Stomach (tissue), 9 donors: ENCODE results near the gene RNFT1. TPM values are rescaled to one million over a fixed set of nuclear protein-coding genes. Genes with fewer than 3 reads are reported as not detected.
"Not testable (repeated sequence)": the region's sequence is repeated elsewhere in the genome, so short reads cannot be mapped to it uniquely, and the experiment has no call there.

Experiments
- DNase-seq, 2 donors: peaks; one replicate each; pipeline versions ENCODE4 v3.0.0 to v3.0.0-alpha.2; 2013 to 2019
- H3K27ac ChIP-seq, 5 donors: fragments of 200-600 bp in 4 of 5; sonication (generic) in 4 of 5; one replicate each; pipeline ENCODE4 v1.5.1; 2013 to 2019; ENCODE audit warnings: mild to moderate bottlenecking in 1 of 5, moderate library complexity in 1 of 5
- H3K27me3 ChIP-seq, 3 donors: fragments of 200-600 bp; sonication (generic); one replicate each; pipeline ENCODE4 v1.5.1; 2017 to 2019; ENCODE audit warnings: mixed run types in 1 of 3
- H3K36me3 ChIP-seq, 4 donors: fragments of 200-600 bp; sonication (generic); 1 replicate in 3 of 4; 2 replicates in 1 of 4; pipeline ENCODE4 v1.5.1; 2016 to 2019
- H3K4me1 ChIP-seq, 4 donors: fragments of 200-600 bp; sonication (generic); one replicate each; pipeline ENCODE4 v1.5.1; 2016 to 2019
- H3K4me3 ChIP-seq, 4 donors: fragments of 200-600 bp; sonication (generic) in 3 of 4; one replicate each; pipeline ENCODE4 v1.5.1; 2016 to 2019; ENCODE audit warnings: mild to moderate bottlenecking in 1 of 4
- H3K9me3 ChIP-seq, 4 donors: fragments of 200-600 bp; sonication (generic); one replicate each; pipeline ENCODE4 v1.5.1; 2016 to 2019
- EP300 ChIP-seq: sonication (generic); formaldehyde crosslinking; IDR thresholded peaks from one replicate; pipeline ENCODE4 v1.6.1; 2017; ENCODE audit warnings: antibody characterized with exemption
- POLR2A ChIP-seq, 4 donors: fragments of 450-650 bp; IDR thresholded peaks; one replicate each; pipeline ENCODE4 v1.6.1; 2016; ENCODE audit warnings: antibody characterized with exemption in 4 of 4, control low read depth in 2 of 4, mild to moderate bottlenecking in 1 of 4, moderate library complexity in 1 of 4
- POLR2AphosphoS5 ChIP-seq, 3 donors: sonication (generic); formaldehyde crosslinking; IDR thresholded peaks; one replicate each; pipeline ENCODE4 v1.6.1; 2016; ENCODE audit warnings: antibody characterized with exemption in 3 of 3
- WGBS, 5 donors: extraction: QIAGEN DNeasy Blood & Tissue Kit in 3 of 5; methylation state at CpG; one replicate each; pipeline versions ENCODE4 v1.1.5 to v1.1.7; 2013 to 2018; 5-methylcytosine and 5-hydroxymethylcytosine counted together
- intact Hi-C: fragments of 100-400 bp; cut with DNase I; formaldehyde crosslinking; loops from one replicate; pipeline ENCODE4 v1.15.1; 2023; ENCODE audit warnings: low total_unique reads
- polyA plus RNA-seq, 3 donors: library from polyadenylated mRNA; stranded (reverse); fragments of 200-250 nt; gene quantifications; one replicate each; pipeline ENCODE4 v1.2.3, GENCODE V29; 2013
- total RNA-seq, 5 donors: library from RNA; depleted of rRNA; stranded (reverse); fragments of >200 nt; gene quantifications; one replicate each; pipeline versions ENCODE4 v1.1.0 to v1.2.3, GENCODE V29; 2014 to 2016
- TF ChIP-seq, protein P1 (sequence below), 7 experiments: fragments of 450-650 bp in 4 of 7; fragments of 200-600 bp in 3 of 7; sonication (generic) in 3 of 7; IDR thresholded peaks; one replicate each; pipeline ENCODE4 v1.5.1; 2016 to 2019; ENCODE audit warnings: antibody characterized with exemption in 7 of 7, control low read depth in 2 of 7, mild to moderate bottlenecking in 1 of 7
- donor health status: healthy with polysubstance abuse.
- donor health status: Bipolar disorder and iron deficiency.
- donor health status: healthy.

Gene RNFT1
- total and polyA plus RNA-seq, 8 donors, result 3.2 to 27.7 (median 8.9) TPM

DNA sequence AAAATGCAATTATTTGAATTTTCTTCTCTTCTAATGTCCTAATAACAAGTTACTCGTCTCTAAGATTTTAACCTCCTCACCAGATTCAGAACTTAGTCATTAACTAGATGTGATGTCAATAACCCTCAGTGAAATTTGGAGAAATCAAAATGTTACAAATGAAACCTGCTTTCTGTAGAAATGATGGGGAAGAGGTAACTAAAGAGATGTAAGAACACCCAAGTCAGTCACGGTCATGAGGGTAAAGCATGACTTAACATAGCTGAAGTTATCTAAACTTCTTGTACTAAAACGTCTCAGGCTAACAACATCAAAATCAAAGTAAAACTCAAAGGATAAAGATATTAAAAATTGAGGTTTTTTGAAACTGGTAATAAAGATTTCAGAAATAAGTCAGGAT lies 9.7 kb downstream of the RNFT1 start:
- peaks cover 0 to 66% (median 54%) of the 10 kb centered on the region in 4 donors for H3K36me3 ChIP-seq
- no peak for DNase-seq
- TF ChIP-seq POLR2A (IDR thresholded peaks at IDR 0.05) (no peak), POLR2AphosphoS5 (IDR thresholded peaks at IDR 0.05) (no peak)
- WGBS, 5 donors, result 77 to 88% (median 86%) methylated on average over 3 of the region's 3 CpGs
- no peaks in the 10 kb centered on the region for H3K27me3 ChIP-seq
- H3K27ac ChIP-seq, result no peak overlapping the region
- peaks cover 0 to 6% (median 0%) of the 10 kb centered on the region in 4 donors for H3K4me1 ChIP-seq
- intact Hi-C loops, result no loop called here
- no peak overlapping the region for H3K4me3 ChIP-seq
- no peaks in the 10 kb centered on the region for H3K9me3 ChIP-seq

GRCh38 chr17:59950049-59950448 lies 14.5 kb downstream of the RNFT1 start:
- intact Hi-C loops, result no loop called here
- no peak overlapping the region for H3K4me3 ChIP-seq
- 68 to 83% (median 72%) methylated on average over 3 of the region's 3 CpGs for WGBS, 5 donors
- peaks cover 17 to 76% (median 75%) of the 10 kb centered on the region in 4 donors for H3K36me3 ChIP-seq
- H3K27ac ChIP-seq, result no peak overlapping the region
- peaks cover 0 to 6% (median 0%) of the 10 kb centered on the region in 4 donors for H3K4me1 ChIP-seq
- DNase-seq, result no peak
- no peaks in the 10 kb centered on the region for H3K9me3 ChIP-seq
- TF ChIP-seq POLR2AphosphoS5 (IDR thresholded peaks at IDR 0.05) (no peak), POLR2A (IDR thresholded peaks at IDR 0.05) (no peak), EP300 (no peak)
- TF ChIP-seq, protein P1, sequence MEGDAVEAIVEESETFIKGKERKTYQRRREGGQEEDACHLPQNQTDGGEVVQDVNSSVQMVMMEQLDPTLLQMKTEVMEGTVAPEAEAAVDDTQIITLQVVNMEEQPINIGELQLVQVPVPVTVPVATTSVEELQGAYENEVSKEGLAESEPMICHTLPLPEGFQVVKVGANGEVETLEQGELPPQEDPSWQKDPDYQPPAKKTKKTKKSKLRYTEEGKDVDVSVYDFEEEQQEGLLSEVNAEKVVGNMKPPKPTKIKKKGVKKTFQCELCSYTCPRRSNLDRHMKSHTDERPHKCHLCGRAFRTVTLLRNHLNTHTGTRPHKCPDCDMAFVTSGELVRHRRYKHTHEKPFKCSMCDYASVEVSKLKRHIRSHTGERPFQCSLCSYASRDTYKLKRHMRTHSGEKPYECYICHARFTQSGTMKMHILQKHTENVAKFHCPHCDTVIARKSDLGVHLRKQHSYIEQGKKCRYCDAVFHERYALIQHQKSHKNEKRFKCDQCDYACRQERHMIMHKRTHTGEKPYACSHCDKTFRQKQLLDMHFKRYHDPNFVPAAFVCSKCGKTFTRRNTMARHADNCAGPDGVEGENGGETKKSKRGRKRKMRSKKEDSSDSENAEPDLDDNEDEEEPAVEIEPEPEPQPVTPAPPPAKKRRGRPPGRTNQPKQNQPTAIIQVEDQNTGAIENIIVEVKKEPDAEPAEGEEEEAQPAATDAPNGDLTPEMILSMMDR (IDR thresholded peaks at IDR 0.05), result no peak
- no peaks in the 10 kb centered on the region for H3K27me3 ChIP-seq

DNA sequence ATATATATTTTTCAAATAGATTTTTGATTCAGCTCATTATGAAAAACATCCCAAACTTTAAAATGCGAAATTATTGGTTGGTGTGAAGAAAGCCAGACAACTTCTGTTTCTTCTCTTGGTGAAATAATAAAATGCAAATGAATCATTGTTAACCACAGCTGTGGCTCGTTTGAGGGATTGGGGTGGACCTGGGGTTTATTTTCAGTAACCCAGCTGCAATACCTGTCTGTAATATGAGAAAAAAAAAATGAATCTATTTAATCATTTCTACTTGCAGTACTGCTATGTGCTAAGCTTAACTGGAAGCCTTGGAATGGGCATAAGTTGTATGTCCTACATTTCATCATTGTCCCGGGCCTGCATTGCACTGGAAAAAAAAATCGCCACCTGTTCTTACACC lies 17.2 kb downstream of the RNFT1 start:
- H3K36me3 ChIP-seq, result peaks cover 27 to 85% (median 85%) of the 10 kb centered on the region in 4 donors
- H3K27ac ChIP-seq, intact Hi-C loops, H3K4me1 ChIP-seq, H3K9me3 ChIP-seq, H3K27me3 ChIP-seq, H3K4me3 ChIP-seq, DNase-seq: not testable (repeated sequence)
- 73 to 81% (median 80%) methylated on average over 4 of the region's 4 CpGs for WGBS, 5 donors

DNA sequence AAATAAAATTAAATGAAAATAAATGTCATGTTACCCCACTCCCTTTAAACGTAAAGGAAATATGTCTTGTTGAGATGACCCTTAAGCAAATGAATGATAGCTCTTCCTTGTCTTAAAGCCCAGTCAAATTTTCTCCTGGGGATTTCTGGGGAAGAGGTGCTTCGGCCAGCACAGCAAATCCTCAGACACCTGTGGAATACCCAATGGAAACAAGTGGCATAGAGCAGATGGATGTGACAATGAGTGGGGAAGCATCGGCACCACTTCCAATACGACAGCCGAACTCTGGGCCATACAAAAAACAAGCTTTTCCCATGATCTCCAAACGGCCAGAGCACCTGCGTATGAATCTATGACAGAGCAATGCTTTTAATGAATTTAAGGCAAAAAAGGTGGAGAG lies 18.1 kb downstream of the RNFT1 start:
- H3K4me1 ChIP-seq, H3K4me3 ChIP-seq, H3K27me3 ChIP-seq, intact Hi-C loops, H3K9me3 ChIP-seq, DNase-seq, H3K27ac ChIP-seq: not testable (repeated sequence)
- H3K36me3 ChIP-seq, result peaks cover 35 to 87% (median 86%) of the 10 kb centered on the region in 4 donors
- WGBS, 5 donors, result 86 to 92% (median 90%) methylated on average over 7 of the region's 7 CpGs

DNA sequence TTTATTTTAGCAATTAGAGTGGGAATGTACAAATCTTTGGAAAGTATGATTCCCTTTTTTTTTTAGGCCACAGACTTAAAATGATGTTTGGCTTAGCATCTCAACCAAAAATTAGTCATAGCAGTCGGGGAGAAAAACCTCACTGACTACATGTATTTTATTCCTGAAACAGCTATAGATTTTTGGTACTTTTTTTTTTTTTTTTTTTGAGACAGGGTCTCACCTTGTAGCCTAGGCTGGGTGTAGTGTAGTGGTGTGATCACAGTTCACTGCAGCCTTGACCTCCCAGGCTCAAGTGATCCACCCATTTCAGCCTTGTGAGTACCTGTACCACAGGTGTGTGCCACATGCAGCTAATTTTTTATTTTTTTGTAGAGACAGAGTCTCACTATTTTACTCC lies 23.4 kb downstream of the RNFT1 start:
- intact Hi-C loops, result no loop called here
- H3K4me3 ChIP-seq, result no peak overlapping the region
- no peaks in the 10 kb centered on the region for H3K4me1 ChIP-seq
- TF ChIP-seq POLR2AphosphoS5 (IDR thresholded peaks at IDR 0.05), result no peak
- TF ChIP-seq, protein P1 (IDR thresholded peaks at IDR 0.05), result no peak
- peaks cover 51 to 99% (median 98%) of the 10 kb centered on the region in 4 donors for H3K36me3 ChIP-seq
- no peaks in the 10 kb centered on the region for H3K9me3 ChIP-seq
- no peak overlapping the region for H3K27ac ChIP-seq
- H3K27me3 ChIP-seq, result no peaks in the 10 kb centered on the region
- 87 to 95% (median 90%) methylated on average over 1 of the region's 1 CpG for WGBS, 5 donors
- no peak for DNase-seq

- H3K4me3 ChIP-seq, H3K27me3 ChIP-seq, H3K9me3 ChIP-seq, intact Hi-C loops, DNase-seq, H3K4me1 ChIP-seq, H3K27ac ChIP-seq: not testable (repeated sequence)
- WGBS, 5 donors, result 75 to 80% (median 76%) methylated on average over 3 of the region's 3 CpGs
- peaks cover 51 to 99% (median 98%) of the 10 kb centered on the region in 4 donors for H3K36me3 ChIP-seq
Observed at GRCh38 chr17:59940697-59941096, 23.8 kb downstream of the RNFT1 start.

GRCh38 chr17:59933317-59933716 lies 31.2 kb downstream of the RNFT1 start:
- peaks cover 60 to 100% (median 100%) of the 10 kb centered on the region in 4 donors for H3K36me3 ChIP-seq
- intact Hi-C loops, result not testable (repeated sequence)

GRCh38 chr17:59930768-59931167 lies 33.8 kb downstream of the RNFT1 start:
- H3K4me3 ChIP-seq, H3K4me1 ChIP-seq, intact Hi-C loops, H3K9me3 ChIP-seq, H3K27ac ChIP-seq, H3K27me3 ChIP-seq: not testable (repeated sequence)
- WGBS, 5 donors, result 39 to 72% (median 51%) methylated on average over 3 of the region's 3 CpGs
- peaks cover 63 to 100% (median 100%) of the 10 kb centered on the region in 4 donors for H3K36me3 ChIP-seq
- peak in 1 of 2 donors; percentile 4 for DNase-seq

More at GRCh38 chr17:59933317-59933716, 31.2 kb downstream of the RNFT1 start:
- WGBS, 5 donors, result 69 to 91% (median 81%) methylated on average over 1 of the region's 1 CpG
- not testable (repeated sequence) for H3K27me3 ChIP-seq, DNase-seq, H3K4me3 ChIP-seq, H3K27ac ChIP-seq, H3K4me1 ChIP-seq, H3K9me3 ChIP-seq

DNA sequence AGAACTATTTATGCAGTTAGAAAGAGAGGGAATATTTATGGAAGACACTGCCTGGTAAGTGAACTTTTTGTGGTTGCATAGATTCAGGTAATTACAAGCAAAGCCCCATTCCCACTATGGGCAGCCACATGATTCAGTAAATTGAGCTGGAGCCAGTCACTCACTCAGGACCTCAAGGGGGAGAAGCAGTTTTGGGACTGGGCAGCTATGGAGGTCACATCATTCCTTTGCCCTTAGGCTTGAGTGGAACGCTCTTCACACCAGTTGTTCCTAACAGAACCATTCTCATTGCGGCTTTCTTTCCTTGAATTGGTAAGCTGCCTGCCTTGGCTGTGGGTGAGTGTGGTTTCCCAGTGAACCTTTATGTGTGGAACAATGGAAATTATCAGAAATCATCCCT lies 34.4 kb downstream of the RNFT1 start:
- peaks cover 56 to 100% (median 100%) of the 10 kb centered on the region in 4 donors for H3K36me3 ChIP-seq
- H3K4me3 ChIP-seq, H3K27me3 ChIP-seq, H3K9me3 ChIP-seq, DNase-seq, H3K27ac ChIP-seq, H3K4me1 ChIP-seq, intact Hi-C loops: not testable (repeated sequence)
- 86 to 100% (median 98%) methylated on average over 2 of the region's 2 CpGs for WGBS, 5 donors

GRCh38 chr17:59920637-59921036 lies 43.9 kb downstream of the RNFT1 start:
- H3K9me3 ChIP-seq, intact Hi-C loops, H3K4me1 ChIP-seq, H3K4me3 ChIP-seq, H3K27me3 ChIP-seq, H3K27ac ChIP-seq, DNase-seq: not testable (repeated sequence)
- WGBS, 5 donors, result 94 to 100% (median 95%) methylated on average over 5 of the region's 5 CpGs
- peaks cover 30 to 99% (median 95%) of the 10 kb centered on the region in 4 donors for H3K36me3 ChIP-seq
